H9 (cell line): ENCODE measurements around the gene HMCES. TPM values are rescaled to one million over a fixed set of nuclear protein-coding genes. Genes with fewer than 3 reads are reported as not detected.

Experiments
- DNase-seq: peaks from one replicate; pipeline ENCODE4 v3.0.0-alpha.2; 2017
- H2AFZ ChIP-seq: one replicate; pipeline ENCODE4 v1.6.1; 2013; ENCODE audit warnings: mild to moderate bottlenecking, low read length, control low read depth, moderate library complexity
- H2AK5ac ChIP-seq: 2 replicates; pipeline ENCODE4 v1.6.1; 2013; ENCODE audit warnings: low read length, control low read depth, mixed read lengths; ENCODE audit not compliant: insufficient read length
- H2BK120ac ChIP-seq: one replicate; pipeline ENCODE4 v1.6.1; 2013; ENCODE audit warnings: low read depth, mild to moderate bottlenecking, low read length, control low read depth, inconsistent platforms; ENCODE audit not compliant: poor library complexity, severe bottlenecking
- H2BK12ac ChIP-seq: 2 replicates; pipeline ENCODE4 v1.6.1; 2013; ENCODE audit warnings: low read length, control low read depth, mixed read lengths, low read depth; ENCODE audit not compliant: insufficient read length
- H2BK15ac ChIP-seq: 2 replicates; pipeline ENCODE4 v1.6.1; 2013; ENCODE audit warnings: low read depth, low read length, control low read depth
- H2BK20ac ChIP-seq: one replicate; pipeline ENCODE4 v1.6.1; 2013; ENCODE audit warnings: low read depth, mild to moderate bottlenecking, low read length, control low read depth, inconsistent platforms; ENCODE audit not compliant: poor library complexity, severe bottlenecking
- H2BK5ac ChIP-seq: 2 replicates; pipeline ENCODE4 v1.6.1; 2013; ENCODE audit warnings: low read length, control low read depth, mixed read lengths; ENCODE audit not compliant: insufficient read length
- H3K14ac ChIP-seq: 2 replicates; pipeline ENCODE4 v1.6.1; 2013; ENCODE audit warnings: low read length, control low read depth; ENCODE audit not compliant: insufficient read depth
- H3K18ac ChIP-seq: 2 replicates; pipeline ENCODE4 v1.6.1; 2013; ENCODE audit warnings: low read depth, mild to moderate bottlenecking, mixed read lengths, low read length, control low read depth; ENCODE audit not compliant: insufficient read length
- H3K23ac ChIP-seq: 2 replicates; pipeline ENCODE4 v1.6.1; 2013; ENCODE audit warnings: low read length, control low read depth, mixed read lengths, low read depth; ENCODE audit not compliant: insufficient read length
- H3K23me2 ChIP-seq: 2 replicates; pipeline ENCODE4 v1.6.1; 2013; ENCODE audit warnings: low read depth, mild to moderate bottlenecking, mixed read lengths, low read length, control low read depth; ENCODE audit not compliant: insufficient read length, poor library complexity, severe bottlenecking
- H3K27ac ChIP-seq: 2 replicates; pipeline ENCODE4 v1.5.1; 2013; ENCODE audit warnings: low read length, control low read depth, mixed read lengths, low read depth; ENCODE audit not compliant: insufficient read length
- H3K27me3 ChIP-seq: 2 replicates; pipeline ENCODE4 v1.6.1; 2013; ENCODE audit warnings: low read length, control low read depth, inconsistent platforms; ENCODE audit not compliant: insufficient read depth
- H3K4ac ChIP-seq: 2 replicates; pipeline ENCODE4 v1.6.1; 2013; ENCODE audit warnings: low read depth, mild to moderate bottlenecking, control low read depth, inconsistent platforms, low read length, moderate library complexity
- H3K4me1 ChIP-seq: 2 replicates; pipeline ENCODE4 v1.6.1; 2013; ENCODE audit warnings: low read length, control low read depth, inconsistent platforms; ENCODE audit not compliant: insufficient read depth
- H3K4me2 ChIP-seq: 2 replicates; pipeline ENCODE4 v1.6.1; 2013; ENCODE audit warnings: low read length, control low read depth, mixed read lengths; ENCODE audit not compliant: insufficient read length, insufficient read depth
- H3K56ac ChIP-seq: 2 replicates; pipeline ENCODE4 v1.6.1; 2013; ENCODE audit warnings: low read depth, mild to moderate bottlenecking, mixed read lengths, low read length, control low read depth; ENCODE audit not compliant: insufficient read length
- H3K79me1 ChIP-seq: 2 replicates; pipeline ENCODE4 v1.6.1; 2013; ENCODE audit warnings: low read depth, mild to moderate bottlenecking, moderate library complexity, low read length, control low read depth, inconsistent platforms; ENCODE audit not compliant: insufficient read depth, poor library complexity, severe bottlenecking
- H3K79me2 ChIP-seq: 2 replicates; pipeline ENCODE4 v1.6.1; 2013; ENCODE audit warnings: low read length, control low read depth, inconsistent platforms; ENCODE audit not compliant: insufficient read depth
- H3K9ac ChIP-seq: 2 replicates; pipeline ENCODE4 v1.6.1; 2013; ENCODE audit warnings: low read length, control low read depth, mixed read lengths; ENCODE audit not compliant: insufficient read length; ENCODE audit errors: extremely low read depth
- H3K9me3 ChIP-seq: one replicate; pipeline ENCODE4 v1.6.1; 2013; ENCODE audit warnings: low read depth, low read length, inconsistent platforms; ENCODE audit not compliant: control insufficient read depth
- H3T11ph ChIP-seq: one replicate; pipeline ENCODE4 v1.6.1; 2013; ENCODE audit warnings: mild to moderate bottlenecking, low read length, control low read depth, inconsistent platforms
- H4K20me1 ChIP-seq: one replicate; pipeline ENCODE4 v1.6.1; 2013; ENCODE audit not compliant: control insufficient read depth, insufficient read length, insufficient read depth
- H4K5ac ChIP-seq: 2 replicates; pipeline ENCODE4 v1.6.1; 2013; ENCODE audit warnings: low read depth, mild to moderate bottlenecking, mixed read lengths, low read length, control low read depth; ENCODE audit not compliant: insufficient read length
- H4K8ac ChIP-seq: replicated peaks from 2 replicates; pipeline ENCODE4 v1.6.1; 2013; ENCODE audit warnings: low read length, control low read depth, mixed read lengths, low read depth; ENCODE audit not compliant: insufficient read length
- H4K91ac ChIP-seq: 2 replicates; pipeline ENCODE4 v1.6.1; 2013; ENCODE audit warnings: low read depth, mild to moderate bottlenecking, moderate library complexity, mixed read lengths, low read length, control low read depth; ENCODE audit not compliant: insufficient read length
- H3K27ac Mint-ChIP-seq, 3 experiments: 2 replicates in 2 of 3; 3 replicates in 1 of 3; pipeline ENCODE4 v1.8.0; 2020 to 2021; ENCODE audit warnings: mixed read lengths in 3 of 3, mild to moderate bottlenecking in 1 of 3, moderate library complexity in 1 of 3
- H3K27me3 Mint-ChIP-seq: 2 replicates; pipeline ENCODE4 v1.8.0; 2021; ENCODE audit warnings: low read depth, mild to moderate bottlenecking, moderate library complexity, mixed read lengths
- H3K36me3 Mint-ChIP-seq, 3 experiments: 2 replicates in 2 of 3; 3 replicates in 1 of 3; pipeline ENCODE4 v1.8.0; 2020 to 2021; ENCODE audit warnings: low read depth in 3 of 3, mixed read lengths in 3 of 3; ENCODE audit not compliant: insufficient read depth in 1 of 3
- H3K4me1 Mint-ChIP-seq, 2 experiments: 2 replicates each; pipeline ENCODE4 v1.8.0; 2020; ENCODE audit warnings: mixed read lengths in 2 of 2
- H3K4me3 Mint-ChIP-seq, 2 experiments: 2 replicates in 1 of 2; 3 replicates in 1 of 2; pipeline ENCODE4 v1.8.0; 2020 to 2021; ENCODE audit warnings: mild to moderate bottlenecking in 2 of 2, mixed read lengths in 2 of 2, moderate library complexity in 1 of 2
- H3K9me3 Mint-ChIP-seq, 2 experiments: 2 replicates in 1 of 2; 3 replicates in 1 of 2; pipeline ENCODE4 v1.8.0; 2020; ENCODE audit warnings: mild to moderate bottlenecking in 2 of 2, mixed read lengths in 2 of 2, moderate library complexity in 1 of 2
- WGBS: extraction: QIAGEN DNeasy Blood & Tissue Kit; methylation state at CpG from one replicate; pipeline ENCODE4 v1.1.7; 2013; ENCODE audit warnings: missing lambda C conversion rate, low lambda C conversion rate, mixed read lengths; ENCODE audit not compliant: insufficient read length; ENCODE audit errors: extremely low coverage; 5-methylcytosine and 5-hydroxymethylcytosine counted together
- total RNA-seq: library from RNA; stranded (reverse); gene quantifications from 2 replicates; pipeline ENCODE4 v1.2.1, GENCODE V29; 2021
- TF ChIP-seq, protein P1 (sequence below): fragments of 200-600 bp; sonication (generic); conservative IDR thresholded peaks from 3 replicates; pipeline ENCODE4 v1.8.0; 2021; ENCODE audit warnings: antibody characterized with exemption, mild to moderate bottlenecking

Gene HMCES
- total RNA-seq, 1 experiment from 2014 or later, result 52.4 TPM

DNA sequence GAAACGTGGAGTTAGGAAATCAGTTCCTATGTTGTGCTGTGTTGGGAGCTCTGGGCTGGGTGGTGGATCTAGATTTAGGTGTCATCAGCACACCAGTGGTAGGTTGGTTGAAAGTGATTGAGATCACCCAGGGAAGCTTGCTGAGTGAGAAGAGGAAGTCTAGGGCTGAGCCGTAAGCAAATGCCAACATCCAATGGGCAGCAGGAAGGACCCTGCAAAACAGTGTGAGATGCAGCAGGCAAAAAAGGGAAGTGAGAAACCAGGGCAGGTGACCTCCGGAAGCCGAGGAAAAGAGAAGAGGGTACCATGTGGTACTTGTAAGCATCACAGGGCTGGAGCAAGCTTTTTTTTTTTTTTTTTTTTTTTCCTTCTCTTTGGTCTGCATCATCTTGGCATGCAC, 45.1 kb upstream of the HMCES start:
- H3K27ac ChIP-seq, result no peak overlapping the region
- H2AK5ac ChIP-seq, result no peak overlapping the region
- H4K8ac ChIP-seq, result no peak overlapping the region
- no peak overlapping the region for H3K23ac ChIP-seq
- no peak overlapping the region for H2BK5ac ChIP-seq
- no peaks in the 10 kb centered on the region for H3K79me1 ChIP-seq
- H4K91ac ChIP-seq, result no peak overlapping the region
- H3T11ph ChIP-seq, result no peak overlapping the region
- no peak overlapping the region for H3K4ac ChIP-seq
- no peak overlapping the region for H2BK12ac ChIP-seq
- H3K18ac ChIP-seq, result no peak overlapping the region
- no CpG with 5 or more reads among the region's 4 CpGs for WGBS
- H3K27ac Mint-ChIP-seq, result peak overlapping the region in 2 of 3 experiments; percentile 4 to 23; a peak in 3 of 7 replicates
- no peaks in the 10 kb centered on the region for H3K27me3 Mint-ChIP-seq
- no peak overlapping the region for H2BK15ac ChIP-seq
- no peaks in the 10 kb centered on the region for H4K20me1 ChIP-seq
- H2AFZ ChIP-seq, result no peak overlapping the region
- H3K27me3 ChIP-seq, result no peaks in the 10 kb centered on the region
- no peak overlapping the region for H2BK20ac ChIP-seq
- H3K14ac ChIP-seq, result no peak overlapping the region
- H3K4me1 ChIP-seq, result peaks cover 2% of the 10 kb centered on the region; the same call in 1 of the 2 replicates
- no peaks in the 10 kb centered on the region for H3K36me3 Mint-ChIP-seq
- H3K4me3 Mint-ChIP-seq, result no peak overlapping the region
- H3K9me3 ChIP-seq, result no peaks in the 10 kb centered on the region
- no peak overlapping the region for H4K5ac ChIP-seq
- no peaks in the 10 kb centered on the region for H3K23me2 ChIP-seq
- H3K9me3 Mint-ChIP-seq, result no peaks in the 10 kb centered on the region
- H3K9ac ChIP-seq, result no peak overlapping the region
- H3K56ac ChIP-seq, result no peak overlapping the region
- peaks cover 12% of the 10 kb centered on the region in 2 experiments for H3K4me1 Mint-ChIP-seq
- H3K4me2 ChIP-seq, result no peak overlapping the region
- H3K79me2 ChIP-seq, result no peaks in the 10 kb centered on the region
- H2BK120ac ChIP-seq, result no peak overlapping the region
- TF ChIP-seq, protein P1, sequence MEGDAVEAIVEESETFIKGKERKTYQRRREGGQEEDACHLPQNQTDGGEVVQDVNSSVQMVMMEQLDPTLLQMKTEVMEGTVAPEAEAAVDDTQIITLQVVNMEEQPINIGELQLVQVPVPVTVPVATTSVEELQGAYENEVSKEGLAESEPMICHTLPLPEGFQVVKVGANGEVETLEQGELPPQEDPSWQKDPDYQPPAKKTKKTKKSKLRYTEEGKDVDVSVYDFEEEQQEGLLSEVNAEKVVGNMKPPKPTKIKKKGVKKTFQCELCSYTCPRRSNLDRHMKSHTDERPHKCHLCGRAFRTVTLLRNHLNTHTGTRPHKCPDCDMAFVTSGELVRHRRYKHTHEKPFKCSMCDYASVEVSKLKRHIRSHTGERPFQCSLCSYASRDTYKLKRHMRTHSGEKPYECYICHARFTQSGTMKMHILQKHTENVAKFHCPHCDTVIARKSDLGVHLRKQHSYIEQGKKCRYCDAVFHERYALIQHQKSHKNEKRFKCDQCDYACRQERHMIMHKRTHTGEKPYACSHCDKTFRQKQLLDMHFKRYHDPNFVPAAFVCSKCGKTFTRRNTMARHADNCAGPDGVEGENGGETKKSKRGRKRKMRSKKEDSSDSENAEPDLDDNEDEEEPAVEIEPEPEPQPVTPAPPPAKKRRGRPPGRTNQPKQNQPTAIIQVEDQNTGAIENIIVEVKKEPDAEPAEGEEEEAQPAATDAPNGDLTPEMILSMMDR, result no peak
- no peak for DNase-seq
